Duodenal mucosa (tissue), 2 donors: ENCODE measurements around the gene ABCC6.

ENCODE experiments used
- H3K27ac ChIP-seq: one replicate; pipeline ENCODE4 v1.7.0; 2013; ENCODE audit warnings: low read depth, low read length
- H3K27me3 ChIP-seq, 2 donors: one replicate each; pipeline ENCODE4 v1.7.0; 2013; ENCODE audit warnings: low read length in 2 of 2, control low read depth in 1 of 2; ENCODE audit not compliant: insufficient read depth in 2 of 2, control insufficient read depth in 1 of 2
- H3K36me3 ChIP-seq, 2 donors: one replicate each; pipeline ENCODE4 v1.7.0; 2013; ENCODE audit warnings: low read length in 2 of 2, control low read depth in 1 of 2; ENCODE audit not compliant: insufficient read depth in 2 of 2, control insufficient read depth in 1 of 2
- H3K4me1 ChIP-seq, 2 donors: one replicate each; pipeline ENCODE4 v1.7.0; 2013; ENCODE audit warnings: low read length in 2 of 2, control low read depth in 1 of 2; ENCODE audit not compliant: insufficient read depth in 2 of 2, control insufficient read depth in 1 of 2
- H3K4me3 ChIP-seq, 2 donors: one replicate each; pipeline ENCODE4 v1.7.0; 2013; ENCODE audit warnings: low read length in 2 of 2, low read depth in 1 of 2
- H3K9ac ChIP-seq, 2 donors: one replicate each; pipeline ENCODE4 v1.7.0; 2013; ENCODE audit warnings: low read length in 2 of 2, low read depth in 1 of 2
- H3K9me3 ChIP-seq, 2 donors: one replicate each; pipeline ENCODE4 v1.7.0; 2013; ENCODE audit warnings: low read length in 2 of 2, control low read depth in 1 of 2; ENCODE audit not compliant: control insufficient read depth in 1 of 2

ABCC6 gene

GRCh38 chr16:16138034-16138635 is 85.2 kb downstream of the ABCC6 start:
- Histone ChIP-seq H3K27ac (no peak overlapping the region), H3K9me3 (no peaks in the 10 kb centered on the region), H3K36me3 (peaks cover 42 to 84% of the 10 kb centered on the region in 2 donors), H3K27me3 (no peaks in the 10 kb centered on the region), H3K9ac (no peak overlapping the region), H3K4me3 (no peak overlapping the region), H3K4me1 (no peaks in the 10 kb centered on the region)

GRCh38 chr16:16137110-16137509 is 86.2 kb downstream of the ABCC6 start:
- Histone ChIP-seq H3K27me3 (no peaks in the 10 kb centered on the region), H3K4me1 (no peaks in the 10 kb centered on the region), H3K9me3 (no peaks in the 10 kb centered on the region), H3K9ac (no peak overlapping the region), H3K27ac (no peak overlapping the region), H3K36me3 (peaks cover 42 to 86% of the 10 kb centered on the region in 2 donors), H3K4me3 (no peak overlapping the region)

- Histone ChIP-seq H3K9ac (no peak overlapping the region), H3K36me3 (peaks cover 44 to 88% of the 10 kb centered on the region in 2 donors), H3K4me1 (no peaks in the 10 kb centered on the region), H3K27ac (no peak overlapping the region), H3K4me3 (no peak overlapping the region), H3K9me3 (no peaks in the 10 kb centered on the region), H3K27me3 (no peaks in the 10 kb centered on the region)
These were observed 86.7 kb downstream of the ABCC6 start for GRCh38 chr16:16136588-16136987.

GRCh38 chr16:16133943-16134604 is 89.2 kb downstream of the ABCC6 start:
- H3K4me3 ChIP-seq, result no peak overlapping the region
- H3K36me3 ChIP-seq, result peaks cover 29 to 80% of the 10 kb centered on the region in 2 donors

GRCh38 chr16:16131659-16132058 is 91.6 kb downstream of the ABCC6 start:
- Histone ChIP-seq H3K4me1 (no peaks in the 10 kb centered on the region), H3K27me3 (no peaks in the 10 kb centered on the region), H3K9me3 (no peaks in the 10 kb centered on the region), H3K27ac (no peak overlapping the region), H3K36me3 (peaks cover 20 to 66% of the 10 kb centered on the region in 2 donors), H3K9ac (no peak overlapping the region), H3K4me3 (no peak overlapping the region)

More at GRCh38 chr16:16133943-16134604, 89.2 kb downstream of the ABCC6 start:
- H3K9me3 ChIP-seq, result no peaks in the 10 kb centered on the region
- H3K27me3 ChIP-seq, result no peaks in the 10 kb centered on the region
- H3K27ac ChIP-seq, result no peak overlapping the region
- no peaks in the 10 kb centered on the region for H3K4me1 ChIP-seq
- H3K9ac ChIP-seq, result no peak overlapping the region

- Histone ChIP-seq H3K4me3 (no peak overlapping the region), H3K9me3 (no peaks in the 10 kb centered on the region), H3K36me3 (peaks cover 16 to 64% of the 10 kb centered on the region in 2 donors), H3K27ac (no peak overlapping the region), H3K4me1 (no peaks in the 10 kb centered on the region), H3K27me3 (no peaks in the 10 kb centered on the region), H3K9ac (no peak overlapping the region)
These were observed 92.1 kb downstream of the ABCC6 start for GRCh38 chr16:16131204-16131603.

- Histone ChIP-seq H3K27ac (no peak overlapping the region), H3K9me3 (peaks cover 4 to 7% of the 10 kb centered on the region in 2 donors), H3K27me3 (no peaks in the 10 kb centered on the region), H3K4me1 (no peaks in the 10 kb centered on the region), H3K36me3 (peaks cover 16 to 54% of the 10 kb centered on the region in 2 donors), H3K4me3 (no peak overlapping the region), H3K9ac (no peak overlapping the region)
These were observed 95.7 kb downstream of the ABCC6 start for GRCh38 chr16:16127469-16128116.

GRCh38 chr16:16126896-16127295 is 96.4 kb downstream of the ABCC6 start:
- no peak overlapping the region for H3K27ac ChIP-seq
- no peak overlapping the region for H3K9ac ChIP-seq
- peaks cover 4 to 7% of the 10 kb centered on the region in 2 donors for H3K9me3 ChIP-seq
- no peaks in the 10 kb centered on the region for H3K4me1 ChIP-seq
- no peaks in the 10 kb centered on the region for H3K27me3 ChIP-seq
- peaks cover 15 to 58% of the 10 kb centered on the region in 2 donors for H3K36me3 ChIP-seq
- H3K4me3 ChIP-seq, result no peak overlapping the region

GRCh38 chr16:16124974-16125373 is 98.3 kb downstream of the ABCC6 start:
- H3K36me3 ChIP-seq, result peaks cover 8 to 50% of the 10 kb centered on the region in 2 donors
- no peak overlapping the region for H3K27ac ChIP-seq

GRCh38 chr16:16124438-16124837 is 98.9 kb downstream of the ABCC6 start:
- no peak overlapping the region for H3K27ac ChIP-seq

More at GRCh38 chr16:16124974-16125373, 98.3 kb downstream of the ABCC6 start:
- Histone ChIP-seq H3K9me3 (peaks cover 4 to 7% of the 10 kb centered on the region in 2 donors), H3K4me3 (no peak overlapping the region), H3K4me1 (peaks cover 8 to 11% of the 10 kb centered on the region in 2 donors), H3K9ac (no peak overlapping the region), H3K27me3 (no peaks in the 10 kb centered on the region)

More at GRCh38 chr16:16124438-16124837, 98.9 kb downstream of the ABCC6 start:
- Histone ChIP-seq H3K9ac (no peak overlapping the region), H3K9me3 (peaks cover 4 to 7% of the 10 kb centered on the region in 2 donors), H3K4me1 (peaks cover 12 to 13% of the 10 kb centered on the region in 2 donors), H3K36me3 (peaks cover 8 to 45% of the 10 kb centered on the region in 2 donors), H3K27me3 (no peaks in the 10 kb centered on the region), H3K4me3 (no peak overlapping the region)
